Measurements from ENCODE around the gene GPR137B. TPM values are rescaled to one million over a fixed set of nuclear protein-coding genes. Genes with fewer than 3 reads are reported as not detected.
A peak's percentile ranks its signal among the peaks of the same experiment; 100 is the strongest.

Gene GPR137B, protein sequence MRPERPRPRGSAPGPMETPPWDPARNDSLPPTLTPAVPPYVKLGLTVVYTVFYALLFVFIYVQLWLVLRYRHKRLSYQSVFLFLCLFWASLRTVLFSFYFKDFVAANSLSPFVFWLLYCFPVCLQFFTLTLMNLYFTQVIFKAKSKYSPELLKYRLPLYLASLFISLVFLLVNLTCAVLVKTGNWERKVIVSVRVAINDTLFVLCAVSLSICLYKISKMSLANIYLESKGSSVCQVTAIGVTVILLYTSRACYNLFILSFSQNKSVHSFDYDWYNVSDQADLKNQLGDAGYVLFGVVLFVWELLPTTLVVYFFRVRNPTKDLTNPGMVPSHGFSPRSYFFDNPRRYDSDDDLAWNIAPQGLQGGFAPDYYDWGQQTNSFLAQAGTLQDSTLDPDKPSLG
- total RNA-seq (2016; rRNA removed; fragmentation: Illumina TruSeq; extraction: Trizol) (0.27 and 0.31 TPM in 2 replicates), polyA plus RNA-seq (2011; rRNA removed) (0.41 and 0.59 TPM in 2 replicates), polyA minus RNA-seq (2011; rRNA and poly(A)+ RNA removed; ENCODE audit: low replicate concordance) (0.10 and 0.21 TPM in 2 replicates), Bru-seq, nascent RNA (percentile 27 among the genes with signal in this experiment), BruChase-seq, experiment 1, labeled RNA remaining after a 6-hour chase (percentile 26 among the genes with signal in this experiment), BruChase-seq, experiment 2, labeled RNA remaining after a 2-hour chase (percentile 27 among the genes with signal in this experiment)
- 0.35 and 0.40 TPM in 2 replicates for total RNA-seq (2016; cell fraction: cytosol; rRNA removed; fragmentation: Illumina TruSeq; extraction: Trizol; ENCODE audit: low read depth)
- total RNA-seq (2016; cell fraction: insoluble cytoplasmic fraction; rRNA removed; fragmentation: Illumina TruSeq; extraction: Trizol), result 0.31 and 0.45 TPM in 2 replicates
- total RNA-seq (2016; cell fraction: membrane; rRNA removed; fragmentation: Illumina TruSeq; extraction: Trizol), result 0.31 and 0.37 TPM in 2 replicates
- 0.34 and 0.59 TPM in 2 replicates for total RNA-seq (2016; cell fraction: nucleus; rRNA removed; fragmentation: Illumina TruSeq; extraction: Trizol)
- 0.32 and 0.50 TPM in 2 replicates for polyA plus RNA-seq (2011; cell fraction: cytosol; rRNA removed)
- 0.72 and 0.85 TPM in 2 replicates for polyA plus RNA-seq (2011; cell fraction: nucleus; rRNA removed)
- 0.47 and 1.5 TPM in 2 replicates for polyA plus RNA-seq (2012)
- polyA plus RNA-seq (2016; cell fraction: cytosol; fragmentation: Illumina TruSeq; extraction: Trizol; ENCODE audit: low read depth), result 0.21 and 0.23 TPM in 2 replicates
- polyA plus RNA-seq (2016; cell fraction: insoluble cytoplasmic fraction; fragmentation: Illumina TruSeq; extraction: Trizol; ENCODE audit: low read depth), result 0.35 and 0.58 TPM in 2 replicates
- polyA plus RNA-seq (2016; cell fraction: membrane; fragmentation: Illumina TruSeq; extraction: Trizol; ENCODE audit: low read depth), result 0.40 and 0.45 TPM in 2 replicates
- 0.70 and 0.75 TPM in 2 replicates for polyA plus RNA-seq (2016; cell fraction: nucleus; fragmentation: Illumina TruSeq; extraction: Trizol; ENCODE audit: insufficient read depth, low read depth)
- not detected in 2 replicates for polyA minus RNA-seq (2011; cell fraction: cytosol; rRNA and poly(A)+ RNA removed)
- 0.52 and 1.2 TPM in 2 replicates for polyA minus RNA-seq (2011; cell fraction: nucleus; rRNA and poly(A)+ RNA removed)
- long read RNA-seq, experiment 1, result 0 reads
- long read RNA-seq, experiment 2, partial matches to known transcripts, result 0 of 2 reads
- long read RNA-seq, experiment 2, other reads (novel, unspliced or antisense), result 2 of 2 reads

- DNase-seq (ENCODE audit: low spot score) (no peak), FAIRE-seq (no peak)
- intact Hi-C loops (cut with micrococcal nuclease; ENCODE audit: unreplicated experiment), result no loop called here
- 0 out of 2 replicates have a peak, but pooled peaks have one; percentile 13 for TF ChIP-seq HOXA3 (CRISPR knock-in tag; IDR thresholded peaks at IDR 0.05)
- peak; percentile 20; the same call in 1 of the 2 replicates for TF ChIP-seq TFDP1 (CRISPR knock-in tag; IDR thresholded peaks at IDR 0.05; ENCODE audit: borderline replicate concordance)
- TF ChIP-seq ZNF891 (CRISPR knock-in tag; IDR thresholded peaks at IDR 0.05), result 0 out of 2 replicates have a peak, but pooled peaks have one; percentile 27
- peak; percentile 76 for TF ChIP-seq ZNF777 (CRISPR knock-in tag; IDR thresholded peaks at IDR 0.05)
- peak; percentile 42; the same call in 1 of the 2 replicates for TF ChIP-seq MAX (IDR thresholded peaks at IDR 0.05)
- TF ChIP-seq, protein P1, sequence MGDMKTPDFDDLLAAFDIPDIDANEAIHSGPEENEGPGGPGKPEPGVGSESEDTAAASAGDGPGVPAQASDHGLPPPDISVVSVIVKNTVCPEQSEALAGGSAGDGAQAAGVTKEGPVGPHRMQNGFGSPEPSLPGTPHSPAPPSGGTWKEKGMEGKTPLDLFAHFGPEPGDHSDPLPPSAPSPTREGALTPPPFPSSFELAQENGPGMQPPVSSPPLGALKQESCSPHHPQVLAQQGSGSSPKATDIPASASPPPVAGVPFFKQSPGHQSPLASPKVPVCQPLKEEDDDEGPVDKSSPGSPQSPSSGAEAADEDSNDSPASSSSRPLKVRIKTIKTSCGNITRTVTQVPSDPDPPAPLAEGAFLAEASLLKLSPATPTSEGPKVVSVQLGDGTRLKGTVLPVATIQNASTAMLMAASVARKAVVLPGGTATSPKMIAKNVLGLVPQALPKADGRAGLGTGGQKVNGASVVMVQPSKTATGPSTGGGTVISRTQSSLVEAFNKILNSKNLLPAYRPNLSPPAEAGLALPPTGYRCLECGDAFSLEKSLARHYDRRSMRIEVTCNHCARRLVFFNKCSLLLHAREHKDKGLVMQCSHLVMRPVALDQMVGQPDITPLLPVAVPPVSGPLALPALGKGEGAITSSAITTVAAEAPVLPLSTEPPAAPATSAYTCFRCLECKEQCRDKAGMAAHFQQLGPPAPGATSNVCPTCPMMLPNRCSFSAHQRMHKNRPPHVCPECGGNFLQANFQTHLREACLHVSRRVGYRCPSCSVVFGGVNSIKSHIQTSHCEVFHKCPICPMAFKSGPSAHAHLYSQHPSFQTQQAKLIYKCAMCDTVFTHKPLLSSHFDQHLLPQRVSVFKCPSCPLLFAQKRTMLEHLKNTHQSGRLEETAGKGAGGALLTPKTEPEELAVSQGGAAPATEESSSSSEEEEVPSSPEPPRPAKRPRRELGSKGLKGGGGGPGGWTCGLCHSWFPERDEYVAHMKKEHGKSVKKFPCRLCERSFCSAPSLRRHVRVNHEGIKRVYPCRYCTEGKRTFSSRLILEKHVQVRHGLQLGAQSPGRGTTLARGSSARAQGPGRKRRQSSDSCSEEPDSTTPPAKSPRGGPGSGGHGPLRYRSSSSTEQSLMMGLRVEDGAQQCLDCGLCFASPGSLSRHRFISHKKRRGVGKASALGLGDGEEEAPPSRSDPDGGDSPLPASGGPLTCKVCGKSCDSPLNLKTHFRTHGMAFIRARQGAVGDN (CRISPR knock-in tag; IDR thresholded peaks at IDR 0.05), result peak; percentile 47; the same call in 1 of the 2 replicates
- TF ChIP-seq NRL (CRISPR knock-in tag; IDR thresholded peaks at IDR 0.05; ENCODE audit: borderline replicate concordance), result peak; percentile 49; the same call in 1 of the 2 replicates
- TF ChIP-seq ZBTB14 (CRISPR knock-in tag; IDR thresholded peaks at IDR 0.05), result peak; percentile 28; the same call in 1 of the 2 replicates
- TF ChIP-seq RBAK (CRISPR knock-in tag; IDR thresholded peaks at IDR 0.05), result no peak
These were observed at the start of gene GPR137B for GRCh38 chr1:236142253-236143103. TSS of gene GPR137B (plus strand) at chr1:236142539. CDS start at chr1:236142623, 84 bp downstream.

More at GRCh38 chr1:236142253-236143103, at the start of gene GPR137B:
- peak; percentile 63 for ATAC-seq
- Histone ChIP-seq H4K20me1 (ENCODE audit: insufficient read depth, low read length) (no peaks in the 10 kb centered on the region), H2AFZ (ENCODE audit: low read length) (no peak within 1 kb of the TSS), H3K4me1 (ENCODE audit: insufficient read depth, low read length) (peaks cover 19% of the 10 kb centered on the region; the same call in 1 of the 2 replicates), H3K27me3 (ENCODE audit: control insufficient read depth in 1 of 2, insufficient read depth in 2 of 2, low read length in 2 of 2) (peaks cover 4 to 54% of the 10 kb centered on the region in 2 experiments; a peak in 4 of 5 replicates), H3K27ac (ENCODE audit: extremely low read length, insufficient read depth, low read length) (no peak within 1 kb of the TSS), H3K4me3 (replicated peaks in 1 of 3; ENCODE audit: insufficient read depth in 1 of 3, low read depth in 2 of 3, low read length in 3 of 3) (peak within 1 kb of the TSS; percentile 45 to 72 (median 59)), H3K79me2 (ENCODE audit: insufficient read depth, low read length) (no peaks in the 10 kb centered on the region), H3K36me3 (replicated peaks in 1 of 2; ENCODE audit: control insufficient read depth in 1 of 2, insufficient read depth in 2 of 2, low read length in 2 of 2) (no peaks in the 10 kb centered on the region), H3K9ac (ENCODE audit: insufficient read depth, low read depth, low read length) (no peak within 1 kb of the TSS), H3K4me2 (ENCODE audit: low read depth, low read length) (peak within 1 kb of the TSS; percentile 91), H3K9me3 (ENCODE audit: low read length) (no peaks in the 10 kb centered on the region)
- 9% methylated on average over 25 of the region's 105 CpGs for WGBS (ENCODE audit: low lambda C conversion rate)
- in situ Hi-C loops (cut with HindIII; ENCODE audit: extremely low pct_ligation_motif_present, low pct_unique_long_range_greater_than_20kb), result no loop called here
- ChIA-PET POLR2A (no interaction called here), CTCF (ENCODE audit: low intra/inter-chr PET ratio, low total read pairs) (no interaction called here)
- BruUV-seq (replicated peaks), result no TSS peak

Measured in HepG2 (cell line).